ENCODE results near the gene IKZF2.

GRCh38 chr2:213150315-213151097, 906 bp downstream of the IKZF2 start:
- TF ChIP-seq POLR2A (IDR thresholded peaks at IDR 0.05; ENCODE audit: low read length) = no peak
- TF ChIP-seq GATA1 (IDR thresholded peaks at IDR 0.05; ENCODE audit: low read depth, low read length) = no peak

Measured in erythroblast (primary cell).